GM18505 (cell line): Measurements from ENCODE around the gene SGTA.

Experiments
- ATAC-seq: cut with Tn5 transposase; IDR thresholded peaks from one replicate; pipeline ENCODE4 v1.9.1; 2021; ENCODE audit not compliant: unreplicated experiment
- POLR2A ChIP-seq: IDR thresholded peaks from 4 replicates; pipeline ENCODE4 v1.6.1; 2011; ENCODE audit warnings: borderline replicate concordance; ENCODE audit not compliant: insufficient read depth, insufficient read length; ENCODE audit errors: extremely low read depth

Gene SGTA

DNA sequence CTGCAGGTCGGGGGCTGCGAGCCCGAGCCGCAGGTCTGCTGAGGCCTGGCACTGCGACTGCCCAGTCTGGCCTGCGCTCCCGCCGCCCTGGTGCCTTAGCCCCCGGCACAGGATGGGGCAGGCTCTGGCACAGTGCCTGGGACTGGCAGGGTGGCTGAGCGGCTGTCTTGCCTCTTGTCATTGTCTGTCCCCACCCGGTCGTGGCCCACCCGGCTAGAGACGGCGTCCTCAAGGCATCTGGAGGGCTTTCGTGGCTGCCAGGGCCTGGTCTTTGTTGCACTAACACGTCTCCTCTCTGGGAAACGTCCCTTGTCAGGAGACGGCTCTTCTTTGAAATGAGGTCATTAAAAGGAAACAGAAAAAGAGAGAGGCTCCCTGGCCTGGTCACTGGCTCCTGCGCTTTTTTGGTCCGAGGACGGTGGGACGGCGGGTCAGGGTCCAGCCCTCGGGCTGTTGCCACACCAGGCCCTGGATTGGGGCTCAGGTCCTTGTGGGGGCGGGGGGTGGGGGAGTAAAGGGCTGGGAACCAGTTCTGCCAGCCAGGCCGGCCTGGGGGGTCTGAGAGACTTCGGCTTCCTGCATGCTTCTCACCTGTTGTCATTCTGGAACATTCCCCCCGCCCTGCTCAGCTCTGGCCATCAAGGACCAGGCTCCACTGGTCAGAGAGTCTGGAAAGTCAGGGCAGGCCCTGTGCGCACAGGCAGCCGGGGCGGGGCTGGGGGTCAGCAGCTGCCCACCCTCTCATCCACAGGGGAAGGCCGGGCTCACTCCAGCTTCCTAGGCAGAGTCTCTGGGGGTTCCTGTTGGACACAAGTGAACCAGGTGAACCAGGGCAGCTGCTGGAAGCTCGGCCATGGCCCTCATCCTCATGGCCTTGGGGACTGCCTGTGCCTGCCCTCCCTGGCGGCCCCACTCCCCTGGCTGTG lies 30.4 kb upstream of the SGTA start:
- ATAC-seq: no peak
- TF ChIP-seq POLR2A: no peak

DNA sequence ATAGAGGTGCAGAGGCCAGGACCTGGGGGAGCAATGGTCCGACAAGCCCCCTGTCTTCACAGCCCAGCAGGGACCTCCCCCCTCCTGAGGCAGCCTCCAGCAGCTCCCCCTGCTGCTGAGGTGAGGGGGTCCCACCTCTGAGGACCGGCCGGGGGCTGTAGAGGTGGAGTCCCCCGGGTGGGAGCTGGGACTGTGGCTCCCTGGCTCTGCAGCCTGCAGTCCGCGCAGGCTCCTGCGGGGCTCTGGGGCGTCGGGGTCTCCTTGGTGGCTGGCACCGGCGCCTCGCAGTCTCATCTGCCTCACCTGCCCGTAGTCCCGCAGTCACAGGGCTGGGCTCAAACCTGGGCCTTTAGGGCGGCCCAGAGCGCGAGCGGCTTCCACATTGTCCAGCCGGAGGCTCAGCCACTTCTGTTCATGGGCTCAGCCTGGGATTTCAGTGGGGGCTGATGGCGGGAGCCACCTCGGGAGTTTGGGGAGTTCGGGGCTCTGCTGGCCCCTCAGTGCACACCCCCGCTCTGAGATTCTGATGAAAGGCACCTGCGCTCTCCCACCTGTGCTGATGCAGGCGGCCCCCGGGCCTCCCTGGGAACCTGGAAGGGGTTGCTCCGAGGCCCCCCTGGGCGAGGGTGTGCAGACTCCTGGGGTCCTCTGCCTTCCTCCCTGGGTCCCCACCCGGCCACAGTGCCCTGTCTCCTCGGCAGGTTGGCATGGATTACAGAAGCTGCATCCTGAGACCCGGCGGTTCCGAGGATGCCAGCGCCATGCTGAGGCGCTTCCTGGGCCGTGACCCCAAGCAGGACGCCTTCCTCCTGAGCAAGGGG lies 29.6 kb upstream of the SGTA start:
- ATAC-seq: no peak
- no peak for TF ChIP-seq POLR2A

- TF ChIP-seq POLR2A: no peak
- no peak for ATAC-seq
These were observed 28.8 kb upstream of the SGTA start for GRCh38 chr19:2811735-2812413.

DNA sequence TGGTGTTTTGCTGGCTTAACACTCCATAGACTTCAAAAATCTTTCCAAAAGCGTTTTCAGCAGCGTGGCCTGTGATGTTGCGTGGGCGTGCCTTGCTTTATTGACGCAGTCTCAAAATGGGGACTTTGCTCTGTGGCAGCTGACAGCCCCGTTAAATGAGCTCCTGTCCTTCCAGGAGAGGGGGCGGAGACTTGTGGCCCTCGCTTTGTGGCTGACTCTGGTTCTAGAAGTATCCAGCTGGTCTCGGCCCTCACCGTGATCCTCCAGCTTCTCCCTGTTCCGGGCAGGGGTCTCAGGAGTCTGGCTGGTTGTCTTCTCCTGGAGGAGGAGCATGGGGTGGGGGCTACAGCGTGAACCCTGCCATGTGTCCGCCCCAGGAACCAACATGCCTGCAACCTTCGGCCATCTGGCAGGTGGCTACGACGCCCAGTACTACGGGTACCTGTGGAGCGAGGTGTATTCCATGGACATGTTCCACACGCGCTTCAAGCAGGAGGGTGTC lies 28.2 kb upstream of the SGTA start:
- TF ChIP-seq POLR2A: no peak
- no peak for ATAC-seq

DNA sequence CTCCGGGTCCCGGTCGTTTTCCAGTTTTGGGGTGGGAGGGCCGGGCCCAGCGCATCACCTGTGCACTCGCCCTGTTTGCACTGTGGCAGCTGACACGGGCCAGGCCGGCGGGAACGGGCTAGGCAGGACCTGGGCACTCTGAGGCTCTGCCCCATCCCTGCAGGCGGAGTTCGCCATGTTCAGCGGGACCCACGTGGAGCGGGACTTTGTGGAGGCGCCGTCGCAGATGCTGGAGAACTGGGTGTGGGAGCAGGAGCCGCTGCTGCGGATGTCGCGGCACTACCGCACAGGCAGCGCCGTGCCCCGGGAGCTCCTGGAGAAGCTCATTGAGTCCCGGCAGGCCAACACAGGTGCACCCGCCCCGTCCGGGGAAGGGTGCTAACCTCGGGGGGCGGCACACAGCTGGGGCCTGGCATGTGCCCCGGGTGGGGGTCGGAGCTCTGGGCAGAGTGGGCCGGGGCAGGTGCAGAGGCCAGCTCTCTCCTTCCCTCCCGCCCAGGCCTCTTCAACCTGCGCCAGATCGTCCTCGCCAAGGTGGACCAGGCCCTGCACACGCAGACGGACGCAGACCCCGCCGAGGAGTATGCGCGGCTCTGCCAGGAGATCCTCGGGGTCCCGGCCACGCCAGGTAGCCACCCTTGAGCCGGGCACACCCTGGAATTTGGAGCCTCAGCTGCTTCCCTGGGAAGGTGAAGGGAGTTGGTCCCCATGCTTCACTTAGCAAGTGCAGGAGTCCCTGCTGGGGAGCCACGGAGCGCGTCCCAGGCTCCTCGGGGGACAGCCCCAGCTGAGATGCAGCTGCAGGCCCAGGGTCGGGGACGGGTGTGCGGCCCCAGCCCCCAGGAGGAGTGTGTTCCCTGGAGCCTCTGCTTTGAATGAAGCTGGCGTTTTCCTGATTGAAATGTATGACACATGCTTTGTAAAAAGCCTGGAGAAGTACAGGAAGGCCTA lies 27.3 kb upstream of the SGTA start:
- no peak for TF ChIP-seq POLR2A
- ATAC-seq: no peak

DNA sequence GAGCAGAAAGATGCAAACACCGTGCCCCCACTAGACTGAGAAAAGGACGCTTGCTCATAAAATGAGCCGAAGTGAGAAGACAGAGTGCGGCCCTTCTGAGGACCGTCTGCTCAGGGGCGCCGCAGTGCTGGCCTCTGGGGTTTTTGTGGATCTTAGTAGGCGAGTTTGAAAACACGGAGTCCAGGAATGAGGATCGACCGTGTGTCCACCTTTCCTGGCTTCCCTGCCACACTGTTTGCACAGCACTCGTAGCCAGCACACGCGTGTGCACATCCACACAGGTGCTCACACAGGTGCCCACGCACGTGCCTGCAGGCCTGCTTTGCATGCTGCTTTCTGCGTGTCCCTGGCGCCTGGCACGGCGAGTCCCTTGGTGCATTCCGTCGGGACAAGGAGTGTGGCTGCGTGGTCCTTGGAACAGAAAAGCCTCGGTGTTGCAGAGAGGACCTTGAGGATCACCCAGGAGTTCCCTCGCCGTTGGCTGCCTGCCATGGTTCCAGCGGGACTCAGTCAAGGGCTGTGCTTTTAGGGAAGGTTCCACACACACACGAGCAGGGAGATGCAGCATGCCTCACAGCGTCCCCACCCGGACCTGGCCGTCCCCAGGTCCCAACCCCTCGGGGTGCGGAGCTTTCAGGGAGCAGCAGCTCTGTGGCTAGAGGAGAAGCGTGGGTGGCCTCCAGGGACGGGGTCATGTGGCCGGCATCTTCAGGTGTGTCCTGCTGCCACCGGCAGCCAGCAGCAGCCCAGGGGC lies 26.5 kb upstream of the SGTA start:
- TF ChIP-seq POLR2A: peak; percentile 0
- ATAC-seq: no peak

DNA sequence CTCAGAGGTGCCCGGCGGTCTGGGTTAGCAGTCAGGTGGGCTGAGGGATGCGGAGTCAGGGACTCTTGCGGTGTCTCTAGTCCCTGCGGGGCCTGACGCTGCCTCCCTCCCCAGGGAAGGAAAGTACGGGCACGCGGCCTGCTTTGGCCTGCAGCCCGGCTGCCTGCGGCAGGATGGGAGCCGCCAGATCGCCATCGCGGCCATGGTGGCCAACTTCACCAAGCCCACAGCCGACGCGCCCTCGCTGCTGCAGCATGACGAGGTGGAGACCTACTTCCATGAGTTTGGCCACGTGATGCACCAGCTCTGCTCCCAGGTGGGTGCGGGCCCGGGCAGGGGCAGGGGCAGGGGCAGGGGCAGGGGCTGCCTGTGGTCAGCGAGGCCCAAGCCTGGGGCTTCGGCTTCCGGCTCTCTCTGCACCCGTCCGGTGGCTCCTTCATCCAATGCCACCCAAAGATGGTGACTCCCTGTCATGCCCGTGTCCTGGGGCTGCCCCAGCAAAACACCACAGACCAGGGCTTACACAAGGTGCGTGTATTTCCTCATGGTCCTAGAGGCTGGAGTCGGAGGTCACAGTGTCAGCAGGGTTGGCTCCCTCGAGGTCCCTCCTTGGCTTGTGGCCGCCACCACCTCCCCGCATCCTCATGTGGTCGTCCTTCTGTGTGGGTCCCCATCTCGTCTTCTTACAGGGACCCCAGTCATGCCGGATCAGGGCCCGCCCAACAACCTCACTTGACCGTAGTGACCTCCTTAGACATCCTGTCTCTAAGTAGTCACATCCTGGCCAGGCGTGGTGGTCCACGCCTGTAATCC lies 25.3 kb upstream of the SGTA start:
- TF ChIP-seq POLR2A: no peak
- no peak for ATAC-seq

DNA sequence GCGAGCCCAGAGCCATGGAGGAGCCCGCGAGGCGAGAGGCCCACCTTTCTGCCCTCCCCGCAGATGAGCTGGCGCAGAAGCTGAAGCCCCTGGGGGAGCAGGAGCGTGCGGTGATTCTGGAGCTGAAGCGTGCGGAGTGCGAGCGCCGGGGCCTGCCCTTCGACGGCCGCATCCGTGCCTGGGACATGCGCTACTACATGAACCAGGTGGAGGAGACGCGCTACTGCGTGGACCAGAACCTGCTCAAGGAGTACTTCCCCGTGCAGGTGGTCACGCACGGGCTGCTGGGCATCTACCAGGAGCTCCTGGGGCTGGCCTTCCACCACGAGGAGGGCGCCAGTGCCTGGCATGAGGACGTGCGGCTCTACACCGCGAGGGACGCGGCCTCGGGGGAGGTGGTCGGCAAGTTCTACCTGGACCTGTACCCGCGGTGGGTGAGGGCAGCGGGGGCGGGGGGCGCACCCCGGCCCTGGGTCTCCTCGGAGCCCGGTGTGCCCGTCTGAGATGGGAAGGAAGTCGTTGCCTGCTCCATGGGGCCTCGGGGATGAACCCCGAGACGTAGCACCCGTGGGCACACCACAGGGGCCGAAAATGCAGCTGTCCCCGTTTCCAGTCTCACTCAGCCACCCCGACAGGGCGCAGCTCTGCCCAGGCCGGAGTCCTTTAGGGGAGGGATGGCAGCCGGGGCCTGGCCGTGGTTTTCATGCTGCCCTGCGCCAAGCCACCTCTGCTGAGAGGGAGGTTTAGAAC lies 24.5 kb upstream of the SGTA start:
- no peak for ATAC-seq
- no peak for TF ChIP-seq POLR2A

DNA sequence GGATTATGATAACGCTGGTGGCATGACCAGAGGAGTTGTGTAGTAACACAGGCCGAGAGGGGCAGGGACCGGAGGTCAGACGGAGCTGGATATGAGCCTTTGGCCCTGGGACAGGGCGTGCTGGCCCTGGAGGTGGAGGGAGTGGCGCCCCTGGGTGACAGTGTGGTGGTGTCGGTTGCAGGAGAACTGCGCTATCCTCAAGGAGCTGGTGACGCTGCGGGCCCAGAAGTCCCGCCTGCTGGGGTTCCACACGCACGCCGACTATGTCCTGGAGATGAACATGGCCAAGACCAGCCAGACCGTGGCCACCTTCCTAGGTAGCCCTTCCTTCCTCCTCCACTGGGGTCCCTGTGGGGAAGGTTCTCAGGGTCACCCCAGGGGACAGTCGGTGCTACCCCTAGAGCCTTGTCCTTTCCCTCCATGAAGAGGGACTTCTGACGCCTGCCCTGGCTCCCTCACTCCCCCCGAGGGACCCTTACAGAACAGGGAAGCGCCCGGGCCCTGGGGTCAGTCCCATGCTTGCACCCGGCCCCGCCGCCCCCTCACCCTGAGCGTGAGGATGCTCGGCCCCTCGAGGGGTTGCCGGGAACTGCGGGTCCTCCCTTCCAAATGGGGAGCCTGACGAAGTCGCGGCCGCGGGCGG lies 23.8 kb upstream of the SGTA start:
- ATAC-seq: no peak
- TF ChIP-seq POLR2A: no peak
